Measurements from ENCODE around the gene STPG2.

- TF ChIP-seq CTCF (IDR thresholded peaks at IDR 0.05) (no peak), POLR2A (IDR thresholded peaks at IDR 0.05) (no peak)
These were observed 218.8 kb downstream of the STPG2 start for GRCh38 chr4:97924341-97924958.
